Upper lobe of left lung (tissue), 4 donors: ENCODE results near the gene TP53I3.

Experiments used
- EP300 ChIP-seq, 4 donors: sonication (generic); formaldehyde crosslinking; IDR thresholded peaks; one replicate each; pipeline ENCODE4 v1.5.1; 2017; ENCODE audit warnings: antibody characterized with exemption in 4 of 4, control low read depth in 2 of 4
- POLR2A ChIP-seq, 4 donors: fragments of 450-650 bp; IDR thresholded peaks; one replicate each; pipeline ENCODE4 v1.5.1; 2016 to 2017; ENCODE audit warnings: antibody characterized with exemption in 4 of 4, mild to moderate bottlenecking in 2 of 4
- POLR2AphosphoS5 ChIP-seq, 2 donors: sonication (generic); formaldehyde crosslinking; IDR thresholded peaks; one replicate each; pipeline ENCODE4 v1.5.1; 2017; ENCODE audit warnings: antibody characterized with exemption in 2 of 2
- TF ChIP-seq, protein P1 (sequence below), 6 experiments: fragments of 450-650 bp in 4 of 6; fragments of 200-600 bp in 2 of 6; sonication (generic) in 2 of 6; IDR thresholded peaks; one replicate each; pipeline ENCODE4 v1.5.1; 2016 to 2019; ENCODE audit warnings: antibody characterized with exemption in 6 of 6

- TF ChIP-seq POLR2A (IDR thresholded peaks at IDR 0.05) = no peak
- TF ChIP-seq, protein P1, sequence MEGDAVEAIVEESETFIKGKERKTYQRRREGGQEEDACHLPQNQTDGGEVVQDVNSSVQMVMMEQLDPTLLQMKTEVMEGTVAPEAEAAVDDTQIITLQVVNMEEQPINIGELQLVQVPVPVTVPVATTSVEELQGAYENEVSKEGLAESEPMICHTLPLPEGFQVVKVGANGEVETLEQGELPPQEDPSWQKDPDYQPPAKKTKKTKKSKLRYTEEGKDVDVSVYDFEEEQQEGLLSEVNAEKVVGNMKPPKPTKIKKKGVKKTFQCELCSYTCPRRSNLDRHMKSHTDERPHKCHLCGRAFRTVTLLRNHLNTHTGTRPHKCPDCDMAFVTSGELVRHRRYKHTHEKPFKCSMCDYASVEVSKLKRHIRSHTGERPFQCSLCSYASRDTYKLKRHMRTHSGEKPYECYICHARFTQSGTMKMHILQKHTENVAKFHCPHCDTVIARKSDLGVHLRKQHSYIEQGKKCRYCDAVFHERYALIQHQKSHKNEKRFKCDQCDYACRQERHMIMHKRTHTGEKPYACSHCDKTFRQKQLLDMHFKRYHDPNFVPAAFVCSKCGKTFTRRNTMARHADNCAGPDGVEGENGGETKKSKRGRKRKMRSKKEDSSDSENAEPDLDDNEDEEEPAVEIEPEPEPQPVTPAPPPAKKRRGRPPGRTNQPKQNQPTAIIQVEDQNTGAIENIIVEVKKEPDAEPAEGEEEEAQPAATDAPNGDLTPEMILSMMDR (IDR thresholded peaks at IDR 0.05) = no peak
- no peak for TF ChIP-seq POLR2AphosphoS5 (IDR thresholded peaks at IDR 0.05)
- TF ChIP-seq EP300 (IDR thresholded peaks at IDR 0.05) = no peak
Observed at GRCh38 chr2:24106786-24107185, 22.2 kb upstream of the TP53I3 start.
